ENCODE data around the gene TBX20. TPM values are rescaled to one million over a fixed set of nuclear protein-coding genes. Genes with fewer than 3 reads are reported as not detected.

The TBX20 gene
- total RNA-seq, 4 donors from 2014 or later, result 0.83 TPM; not detected in 3

GRCh38 chr7:35258125-35258867 is 4.4 kb upstream of the TBX20 start:
- WGBS, result 26% methylated on average over 18 of the region's 50 CpGs
- no peak for DNase-seq (ENCODE audit: extremely low spot score)
- intact Hi-C loops (cut with DNase I), result no loop called here

GRCh38 chr7:35257251-35258124 is 3.6 kb upstream of the TBX20 start:
- 8% methylated on average over 16 of the region's 69 CpGs for WGBS
- H3K4me3 ChIP-seq, result peak overlapping the region in 1 of 4 donors; percentile 20
- H3K36me3 ChIP-seq, result no peaks in the 10 kb centered on the region
- no peaks in the 10 kb centered on the region for H3K9me3 ChIP-seq
- intact Hi-C loops (cut with DNase I), result no loop called here
- no peak overlapping the region for H3K27ac ChIP-seq (replicated peaks in 1 of 4)
- TF ChIP-seq POLR2AphosphoS5 (IDR thresholded peaks at IDR 0.05) (no peak), POLR2A (IDR thresholded peaks at IDR 0.05; ENCODE audit: low read depth) (no peak), CTCF (IDR thresholded peaks at IDR 0.05) (no peak), EP300 (IDR thresholded peaks at IDR 0.05) (no peak)
- no peak for DNase-seq (ENCODE audit: extremely low spot score)
- peaks cover 8 to 61% (median 41%) of the 10 kb centered on the region in 4 donors for H3K4me1 ChIP-seq
- peaks cover 4 to 100% (median 72%) of the 10 kb centered on the region in 4 donors for H3K27me3 ChIP-seq

More at GRCh38 chr7:35258125-35258867, 4.4 kb upstream of the TBX20 start:
- no peak overlapping the region for H3K4me3 ChIP-seq
- no peaks in the 10 kb centered on the region for H3K36me3 ChIP-seq
- TF ChIP-seq POLR2AphosphoS5 (IDR thresholded peaks at IDR 0.05) (no peak), POLR2A (IDR thresholded peaks at IDR 0.05; ENCODE audit: low read depth) (no peak), EP300 (IDR thresholded peaks at IDR 0.05) (no peak), CTCF (IDR thresholded peaks at IDR 0.05) (no peak)
- no peaks in the 10 kb centered on the region for H3K9me3 ChIP-seq
- H3K27me3 ChIP-seq, result peaks cover 4 to 100% (median 65%) of the 10 kb centered on the region in 4 donors
- H3K4me1 ChIP-seq, result peaks cover 8 to 57% (median 39%) of the 10 kb centered on the region in 4 donors
- H3K27ac ChIP-seq (replicated peaks in 1 of 4), result no peak overlapping the region

- 14% methylated on average over 29 of the region's 29 CpGs for WGBS
Observed at GRCh38 chr7:35256256-35257175, 2.6 kb upstream of the TBX20 start.

More at GRCh38 chr7:35256256-35257175, 2.6 kb upstream of the TBX20 start:
- no peaks in the 10 kb centered on the region for H3K9me3 ChIP-seq
- peaks cover 8 to 56% (median 35%) of the 10 kb centered on the region in 4 donors for H3K4me1 ChIP-seq
- peaks cover 4 to 100% (median 75%) of the 10 kb centered on the region in 4 donors for H3K27me3 ChIP-seq
- DNase-seq (ENCODE audit: extremely low spot score), result no peak
- TF ChIP-seq CTCF (IDR thresholded peaks at IDR 0.05), result no peak
- no peak for TF ChIP-seq POLR2A (IDR thresholded peaks at IDR 0.05; ENCODE audit: low read depth)
- no peak for TF ChIP-seq POLR2AphosphoS5 (IDR thresholded peaks at IDR 0.05)
- no peak for TF ChIP-seq EP300 (IDR thresholded peaks at IDR 0.05)
- no peak overlapping the region for H3K4me3 ChIP-seq
- intact Hi-C loops (cut with DNase I), result no loop called here
- H3K27ac ChIP-seq (replicated peaks in 1 of 4), result no peak overlapping the region
- H3K36me3 ChIP-seq, result no peaks in the 10 kb centered on the region
